Ovary (tissue), 3 donors: ENCODE data around the gene ITFG1.

Experiments used
- EP300 ChIP-seq: sonication (generic); formaldehyde crosslinking; IDR thresholded peaks from one replicate; pipeline ENCODE4 v1.6.1; 2017; ENCODE audit warnings: antibody characterized with exemption
- POLR2A ChIP-seq: fragments of 450-650 bp; IDR thresholded peaks from one replicate; pipeline ENCODE4 v1.6.1; 2017; ENCODE audit warnings: antibody characterized with exemption, mild to moderate bottlenecking, moderate library complexity
- TF ChIP-seq, protein P1 (sequence below), 3 donors: fragments of 450-650 bp in 2 of 3; fragments of 200-600 bp in 1 of 3; IDR thresholded peaks; one replicate each; pipeline versions ENCODE4 v1.5.1 to v1.8.0; 2016 to 2022; ENCODE audit warnings: antibody characterized with exemption in 3 of 3, mild to moderate bottlenecking in 1 of 3
- donor health status: DM: no; HTN: no; CAD: no.

DNA sequence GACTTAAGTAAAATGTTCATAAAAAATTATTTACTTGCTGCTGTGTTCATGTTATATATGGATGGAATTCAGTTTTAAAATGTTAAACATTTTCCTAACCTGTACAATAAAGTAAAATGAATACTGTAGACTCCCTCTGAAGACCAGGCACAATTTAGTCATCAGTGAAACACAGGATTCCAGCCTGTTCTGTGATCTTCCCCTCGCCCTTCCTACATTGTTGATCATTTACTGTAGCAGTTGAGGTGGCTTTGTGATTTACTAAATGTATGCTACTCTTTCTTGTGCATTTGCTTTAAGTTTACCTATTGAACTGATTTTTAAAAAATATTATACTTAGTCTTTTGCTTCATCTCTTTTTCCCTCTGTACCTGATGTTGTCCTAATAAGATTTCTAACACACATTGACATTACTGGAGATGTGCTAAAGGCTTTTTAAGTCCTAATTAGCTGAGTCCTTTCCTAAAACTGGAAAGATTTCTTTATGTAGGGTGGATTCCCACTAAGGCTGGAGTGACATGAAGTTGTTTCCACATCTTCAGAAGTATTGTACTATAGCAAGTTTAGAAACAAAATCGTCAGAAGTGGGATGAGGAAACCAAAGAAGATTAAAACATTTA is 38.3 kb upstream of the ITFG1 start:
- TF ChIP-seq, protein P1, sequence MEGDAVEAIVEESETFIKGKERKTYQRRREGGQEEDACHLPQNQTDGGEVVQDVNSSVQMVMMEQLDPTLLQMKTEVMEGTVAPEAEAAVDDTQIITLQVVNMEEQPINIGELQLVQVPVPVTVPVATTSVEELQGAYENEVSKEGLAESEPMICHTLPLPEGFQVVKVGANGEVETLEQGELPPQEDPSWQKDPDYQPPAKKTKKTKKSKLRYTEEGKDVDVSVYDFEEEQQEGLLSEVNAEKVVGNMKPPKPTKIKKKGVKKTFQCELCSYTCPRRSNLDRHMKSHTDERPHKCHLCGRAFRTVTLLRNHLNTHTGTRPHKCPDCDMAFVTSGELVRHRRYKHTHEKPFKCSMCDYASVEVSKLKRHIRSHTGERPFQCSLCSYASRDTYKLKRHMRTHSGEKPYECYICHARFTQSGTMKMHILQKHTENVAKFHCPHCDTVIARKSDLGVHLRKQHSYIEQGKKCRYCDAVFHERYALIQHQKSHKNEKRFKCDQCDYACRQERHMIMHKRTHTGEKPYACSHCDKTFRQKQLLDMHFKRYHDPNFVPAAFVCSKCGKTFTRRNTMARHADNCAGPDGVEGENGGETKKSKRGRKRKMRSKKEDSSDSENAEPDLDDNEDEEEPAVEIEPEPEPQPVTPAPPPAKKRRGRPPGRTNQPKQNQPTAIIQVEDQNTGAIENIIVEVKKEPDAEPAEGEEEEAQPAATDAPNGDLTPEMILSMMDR (IDR thresholded peaks at IDR 0.05): no peak
- TF ChIP-seq POLR2A (no peak), EP300 (no peak)
